Testis (tissue), 3 donors: Measurements from ENCODE around the gene MSANTD7. TPM values are rescaled to one million over a fixed set of nuclear protein-coding genes. Genes with fewer than 3 reads are reported as not detected.
"Not testable (repeated sequence)": the region's sequence is repeated elsewhere in the genome, so short reads cannot be mapped to it uniquely, and the experiment has no call there.

Experiments
- DNase-seq: peaks from one replicate; pipeline ENCODE4 v3.0.0-alpha.2; 2019
- H3K27ac ChIP-seq, 2 donors: fragments of 200-600 bp; sonication (generic); one replicate each; pipeline ENCODE4 v1.5.1; 2019
- H3K27me3 ChIP-seq: fragments of 200-600 bp; sonication (generic); one replicate; pipeline ENCODE4 v1.5.1; 2019
- H3K36me3 ChIP-seq: fragments of 200-600 bp; sonication (generic); one replicate; pipeline ENCODE4 v1.5.1; 2017; ENCODE audit warnings: low read depth; ENCODE audit errors: missing control alignments
- H3K4me1 ChIP-seq: fragments of 200-600 bp; sonication (generic); one replicate; pipeline ENCODE4 v1.5.1; 2019
- H3K4me3 ChIP-seq, 2 donors: fragments of 200-600 bp; sonication (generic); one replicate each; pipeline ENCODE4 v1.5.1; 2017 to 2019
- H3K9me3 ChIP-seq: fragments of 200-600 bp; sonication (generic); one replicate; pipeline ENCODE4 v1.5.1; 2017
- POLR2A ChIP-seq: fragments of 450-650 bp; IDR thresholded peaks from one replicate; pipeline ENCODE4 v1.6.1; 2017; ENCODE audit warnings: antibody characterized with exemption, mild to moderate bottlenecking, moderate library complexity
- WGBS, 2 donors: methylation state at CpG; one replicate each; pipeline ENCODE4 v1.1.5; 2018; 5-methylcytosine and 5-hydroxymethylcytosine counted together
- intact Hi-C: fragments of 100-400 bp; cut with DNase I; formaldehyde crosslinking; loops from one replicate; pipeline ENCODE4 v1.15.1; 2023; ENCODE audit warnings: low total_unique reads
- polyA plus RNA-seq: library from polyadenylated mRNA; stranded (reverse); fragments of 350-450 nt; fragmentation: Illumina TruSeq; extraction: RNeasy Lipid Tissue Mini Kit (QIAGEN cat#74804); gene quantifications from one replicate; pipeline ENCODE4 v1.2.3, GENCODE V29; 2014; ENCODE audit warnings: low read depth, low replicate concordance; ENCODE audit not compliant: insufficient read depth
- total RNA-seq, 2 donors: library from RNA; depleted of rRNA; stranded (reverse); fragments of >200 nt; gene quantifications; one replicate each; pipeline ENCODE4 v1.2.3, GENCODE V29; 2016
- TF ChIP-seq, protein P1 (sequence below), 3 experiments: fragments of 450-650 bp in 2 of 3; fragments of 200-600 bp in 1 of 3; sonication (generic) in 1 of 3; IDR thresholded peaks; one replicate each; pipeline ENCODE4 v1.5.1; 2016 to 2019; ENCODE audit warnings: antibody characterized with exemption in 3 of 3, mild to moderate bottlenecking in 2 of 3, moderate library complexity in 1 of 3

Gene MSANTD7
- total and polyA plus RNA-seq, 3 donors from 2014 or later: 14.3 to 16.0 (median 15.3) TPM

DNA sequence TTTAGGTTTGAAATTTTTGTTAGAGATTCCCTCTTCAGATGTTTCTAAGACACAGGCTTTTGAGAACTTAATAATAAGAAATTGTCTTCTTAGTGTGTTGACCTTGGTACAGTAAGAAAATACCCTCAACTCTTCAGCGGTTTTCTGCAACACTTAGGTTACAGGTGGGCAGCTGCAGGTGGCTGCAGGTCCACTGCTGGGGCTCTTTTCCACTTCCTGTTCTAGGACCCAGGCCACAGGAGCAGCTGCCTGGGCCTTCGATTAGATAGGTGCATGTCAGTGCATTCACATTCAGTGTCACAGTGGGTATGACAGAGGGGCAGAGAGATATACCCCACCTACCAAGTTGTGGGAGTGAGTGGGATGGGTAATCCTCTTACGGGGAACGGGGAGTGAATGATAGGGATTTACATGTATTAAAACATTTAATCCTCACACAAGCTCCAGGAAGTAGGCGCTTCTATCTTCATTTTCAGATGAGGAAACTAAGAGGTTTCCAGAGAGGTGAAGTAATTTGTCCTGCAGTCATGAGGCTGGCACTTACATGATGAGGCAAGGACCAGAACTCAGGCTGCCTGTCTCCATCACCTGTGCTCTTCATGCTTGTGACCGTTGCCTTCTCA, 20.3 kb downstream of the MSANTD7 start:
- no peaks in the 10 kb centered on the region for H3K9me3 ChIP-seq
- H3K36me3 ChIP-seq: no peaks in the 10 kb centered on the region
- no peak overlapping the region for H3K4me3 ChIP-seq
- H3K4me1 ChIP-seq: no peaks in the 10 kb centered on the region
- TF ChIP-seq, protein P1, sequence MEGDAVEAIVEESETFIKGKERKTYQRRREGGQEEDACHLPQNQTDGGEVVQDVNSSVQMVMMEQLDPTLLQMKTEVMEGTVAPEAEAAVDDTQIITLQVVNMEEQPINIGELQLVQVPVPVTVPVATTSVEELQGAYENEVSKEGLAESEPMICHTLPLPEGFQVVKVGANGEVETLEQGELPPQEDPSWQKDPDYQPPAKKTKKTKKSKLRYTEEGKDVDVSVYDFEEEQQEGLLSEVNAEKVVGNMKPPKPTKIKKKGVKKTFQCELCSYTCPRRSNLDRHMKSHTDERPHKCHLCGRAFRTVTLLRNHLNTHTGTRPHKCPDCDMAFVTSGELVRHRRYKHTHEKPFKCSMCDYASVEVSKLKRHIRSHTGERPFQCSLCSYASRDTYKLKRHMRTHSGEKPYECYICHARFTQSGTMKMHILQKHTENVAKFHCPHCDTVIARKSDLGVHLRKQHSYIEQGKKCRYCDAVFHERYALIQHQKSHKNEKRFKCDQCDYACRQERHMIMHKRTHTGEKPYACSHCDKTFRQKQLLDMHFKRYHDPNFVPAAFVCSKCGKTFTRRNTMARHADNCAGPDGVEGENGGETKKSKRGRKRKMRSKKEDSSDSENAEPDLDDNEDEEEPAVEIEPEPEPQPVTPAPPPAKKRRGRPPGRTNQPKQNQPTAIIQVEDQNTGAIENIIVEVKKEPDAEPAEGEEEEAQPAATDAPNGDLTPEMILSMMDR (IDR thresholded peaks at IDR 0.05): no peak
- TF ChIP-seq POLR2A: no peak
- H3K27ac ChIP-seq: no peak overlapping the region
- WGBS, 2 donors: 90 to 95% methylated on average over 6 of the region's 6 CpGs
- no peak for DNase-seq
- intact Hi-C loops: no loop called here
- H3K27me3 ChIP-seq: no peaks in the 10 kb centered on the region

GRCh38 chr10:14859043-14859442, 20.9 kb downstream of the MSANTD7 start:
- no peaks in the 10 kb centered on the region for H3K36me3 ChIP-seq
- intact Hi-C loops: no loop called here

GRCh38 chr10:14859775-14860174, 21.7 kb downstream of the MSANTD7 start:
- H3K4me3 ChIP-seq: no peak overlapping the region
- TF ChIP-seq, protein P1 (IDR thresholded peaks at IDR 0.05): no peak
- no peak for TF ChIP-seq POLR2A
- DNase-seq: no peak
- intact Hi-C loops: no loop called here
- no peaks in the 10 kb centered on the region for H3K4me1 ChIP-seq
- no peak overlapping the region for H3K27ac ChIP-seq
- H3K27me3 ChIP-seq: no peaks in the 10 kb centered on the region
- H3K9me3 ChIP-seq: no peaks in the 10 kb centered on the region
- no peaks in the 10 kb centered on the region for H3K36me3 ChIP-seq

More at GRCh38 chr10:14859043-14859442, 20.9 kb downstream of the MSANTD7 start:
- TF ChIP-seq POLR2A: no peak
- TF ChIP-seq, protein P1 (IDR thresholded peaks at IDR 0.05): no peak
- Histone ChIP-seq H3K4me3 (no peak overlapping the region), H3K9me3 (no peaks in the 10 kb centered on the region), H3K4me1 (no peaks in the 10 kb centered on the region), H3K27me3 (no peaks in the 10 kb centered on the region), H3K27ac (no peak overlapping the region)
- DNase-seq: no peak
- WGBS, 2 donors: 90 to 93% methylated on average over 4 to 5 of the region's 5 CpGs

- H3K27me3 ChIP-seq: no peaks in the 10 kb centered on the region
- no peak for DNase-seq
- H3K4me1 ChIP-seq: no peaks in the 10 kb centered on the region
- intact Hi-C loops: no loop called here
- H3K36me3 ChIP-seq: no peaks in the 10 kb centered on the region
- H3K27ac ChIP-seq: no peak overlapping the region
- no peak overlapping the region for H3K4me3 ChIP-seq
- no peaks in the 10 kb centered on the region for H3K9me3 ChIP-seq
- TF ChIP-seq POLR2A: no peak
- TF ChIP-seq, protein P1 (IDR thresholded peaks at IDR 0.05): no peak
- 97 to 100% methylated on average over 1 of the region's 1 CpG for WGBS, 2 donors
Measured at GRCh38 chr10:14860791-14861190, 22.7 kb downstream of the MSANTD7 start.

- H3K36me3 ChIP-seq, intact Hi-C loops, H3K4me1 ChIP-seq, H3K4me3 ChIP-seq, H3K27me3 ChIP-seq, DNase-seq, H3K9me3 ChIP-seq, H3K27ac ChIP-seq: not testable (repeated sequence)
- WGBS, 2 donors: 94 to 96% methylated on average over 6 of the region's 6 CpGs
Measured at GRCh38 chr10:14864466-14864865, 26.4 kb downstream of the MSANTD7 start.

- H3K9me3 ChIP-seq, H3K36me3 ChIP-seq, H3K4me3 ChIP-seq, H3K4me1 ChIP-seq, H3K27me3 ChIP-seq, intact Hi-C loops, DNase-seq, H3K27ac ChIP-seq: not testable (repeated sequence)
- 92 to 100% methylated on average over 3 of the region's 3 CpGs for WGBS, 2 donors
Measured at GRCh38 chr10:14864871-14865270, 26.8 kb downstream of the MSANTD7 start.
